Activated naive CD4-positive, alpha-beta T cell treated with anti-CD3 and anti-CD28 coated beads, Interleukin-2, amount 50 U/mL, for 72 hours (primary cell): ENCODE data around the gene ALOX5AP. TPM values are rescaled to one million over a fixed set of nuclear protein-coding genes. Genes with fewer than 3 reads are reported as not detected.

ENCODE experiments used
- ATAC-seq, 2 donors: fragments of 150-1000 bp; cut with Tn5 transposase; 2 replicates each; pipeline ENCODE4 v1.10.0; 2021; ENCODE audit warnings: mild to moderate bottlenecking in 2 of 2, moderate library complexity in 2 of 2
- DNase-seq, 2 donors: peaks; one replicate each; pipeline ENCODE4 v3.0.0; 2021 to 2022; ENCODE audit warnings: low spot score in 2 of 2
- H3K27ac Mint-ChIP-seq, 2 donors: one replicate each; pipeline ENCODE4 v1.8.0; 2022; ENCODE audit warnings: mild to moderate bottlenecking in 2 of 2, mixed read lengths in 2 of 2
- H3K36me3 Mint-ChIP-seq, 2 donors: one replicate each; pipeline ENCODE4 v1.8.0; 2022; ENCODE audit warnings: mixed read lengths in 2 of 2
- H3K9me3 Mint-ChIP-seq, 2 donors: one replicate each; pipeline ENCODE4 v1.8.0; 2022; ENCODE audit warnings: mixed read lengths in 2 of 2
- total RNA-seq, 2 donors: library from RNA; stranded (reverse); gene quantifications; one replicate each; pipeline ENCODE4 v1.2.3, GENCODE V29; 2022

ALOX5AP gene
- total RNA-seq, 2 donors from 2014 or later, result 11.5 to 36.2 TPM

DNA sequence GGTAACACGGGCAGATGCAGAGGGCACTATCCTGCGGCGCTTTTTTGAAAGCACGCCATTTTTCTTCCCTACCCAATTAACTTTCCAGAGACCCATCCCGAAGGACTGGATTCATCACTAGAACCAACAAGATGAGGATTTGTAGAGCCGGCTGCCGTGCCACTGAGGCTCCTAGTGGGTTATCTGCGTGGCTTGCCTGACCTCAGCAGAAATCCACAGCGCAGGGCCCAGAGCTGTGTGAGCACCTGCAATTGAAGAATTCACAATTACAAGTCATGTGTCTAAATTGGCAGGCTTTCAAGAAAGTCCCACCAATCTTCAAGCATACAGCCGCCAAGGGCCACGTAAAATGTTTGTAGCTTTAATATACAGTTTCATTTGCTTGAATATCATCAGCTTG lies 75.5 kb downstream of the ALOX5AP start:
- no peak for DNase-seq
- H3K27ac Mint-ChIP-seq, result no peak overlapping the region
- no peaks in the 10 kb centered on the region for H3K36me3 Mint-ChIP-seq
- H3K9me3 Mint-ChIP-seq, result no peaks in the 10 kb centered on the region
- no peak for ATAC-seq

Other genes with a start within 250 kb of the ALOX5AP start
- gene USPL1, start 117.6 kb upstream of the ALOX5AP start, total RNA-seq, result 10 to 100 TPM; 15.4 to 18.8 TPM
- gene MEDAG, start 170.7 kb downstream of the ALOX5AP start, total RNA-seq, result not detected
- not detected for gene TEX26, start 197.1 kb downstream of the ALOX5AP start, total RNA-seq